ENCODE measurements around the gene SLC44A3. TPM values are rescaled to one million over a fixed set of nuclear protein-coding genes. Genes with fewer than 3 reads are reported as not detected.

Gene SLC44A3
- total RNA-seq, 2 experiments from 2014 or later = 0.27 to 0.36 TPM

- H3K4me3 Mint-ChIP-seq = no peak overlapping the region
- ChIA-PET CTCF (no interaction called here), POLR2A (no interaction called here)
- intact Hi-C loops (cut with DNase I, micrococcal nuclease) = no loop called here
- Histone ChIP-seq H3K4me3 (ENCODE audit: low read length) (no peak overlapping the region), H3K9me3 (ENCODE audit: control insufficient read depth in 1 of 2, insufficient read depth in 1 of 2, low read length in 2 of 2) (no peaks in the 10 kb centered on the region), H3K36me3 (ENCODE audit: insufficient read depth, low read length) (no peaks in the 10 kb centered on the region), H3K27ac (ENCODE audit: low read depth in 1 of 2, low read length in 2 of 2) (no peak overlapping the region), H3K4me1 (ENCODE audit: insufficient read depth, low read length) (no peaks in the 10 kb centered on the region), H3K27me3 (ENCODE audit: control insufficient read depth in 1 of 2, insufficient read depth in 2 of 2, low read length in 2 of 2) (peaks cover 8 to 25% of the 10 kb centered on the region in 2 experiments)
- DNase-seq (no peak), ATAC-seq (ENCODE audit: poor library complexity) (no peak)
- H3K36me3 Mint-ChIP-seq (ENCODE audit: low read depth) = no peaks in the 10 kb centered on the region
- no peak for TF ChIP-seq CTCF (IDR thresholded peaks at IDR 0.05)
- peaks cover 70% of the 10 kb centered on the region for H3K27me3 Mint-ChIP-seq
- H3K27ac Mint-ChIP-seq = no peak overlapping the region
- peaks cover 2% of the 10 kb centered on the region for H3K4me1 Mint-ChIP-seq (ENCODE audit: low read depth)
- H3K9me3 Mint-ChIP-seq = no peaks in the 10 kb centered on the region
Observed at GRCh38 chr1:94825936-94826335, 5.8 kb downstream of the SLC44A3 start.

GRCh38 chr1:94827434-94827833, 7.3 kb downstream of the SLC44A3 start:
- H3K27me3 ChIP-seq (ENCODE audit: control insufficient read depth in 1 of 2, insufficient read depth in 2 of 2, low read length in 2 of 2) = peaks cover 0 to 20% of the 10 kb centered on the region in 2 experiments
- ChIA-PET POLR2A (no interaction called here), CTCF (interaction anchor here (1.6 kb wide), 1 partner anchor 22 kb away, joined by 3 read pairs; no protein-coding TSS in a partner anchor)
- intact Hi-C loops (cut with DNase I, micrococcal nuclease) = no loop called here
- Mint-ChIP-seq H3K9me3 (no peaks in the 10 kb centered on the region), H3K27me3 (peaks cover 64% of the 10 kb centered on the region), H3K27ac (no peak overlapping the region), H3K4me1 (ENCODE audit: low read depth) (no peaks in the 10 kb centered on the region), H3K36me3 (ENCODE audit: low read depth) (no peaks in the 10 kb centered on the region), H3K4me3 (no peak overlapping the region)
- no peak for ATAC-seq (ENCODE audit: poor library complexity)
- no peaks in the 10 kb centered on the region for H3K4me1 ChIP-seq (ENCODE audit: insufficient read depth, low read length)
- no peak overlapping the region for H3K27ac ChIP-seq (ENCODE audit: low read depth in 1 of 2, low read length in 2 of 2)
- no peak for TF ChIP-seq CTCF (IDR thresholded peaks at IDR 0.05)
- DNase-seq = no peak
- no peak overlapping the region for H3K4me3 ChIP-seq (ENCODE audit: low read length)
- no peaks in the 10 kb centered on the region for H3K9me3 ChIP-seq (ENCODE audit: control insufficient read depth in 1 of 2, insufficient read depth in 1 of 2, low read length in 2 of 2)
- H3K36me3 ChIP-seq (ENCODE audit: insufficient read depth, low read length) = no peaks in the 10 kb centered on the region

- DNase-seq (no peak), ATAC-seq (ENCODE audit: poor library complexity) (no peak)
- Histone ChIP-seq H3K27me3 (ENCODE audit: control insufficient read depth in 1 of 2, insufficient read depth in 2 of 2, low read length in 2 of 2) (peaks cover 0 to 15% of the 10 kb centered on the region in 2 experiments), H3K27ac (ENCODE audit: low read depth in 1 of 2, low read length in 2 of 2) (no peak overlapping the region), H3K4me3 (ENCODE audit: low read length) (no peak overlapping the region), H3K4me1 (ENCODE audit: insufficient read depth, low read length) (no peaks in the 10 kb centered on the region), H3K9me3 (ENCODE audit: control insufficient read depth in 1 of 2, insufficient read depth in 1 of 2, low read length in 2 of 2) (no peaks in the 10 kb centered on the region), H3K36me3 (ENCODE audit: insufficient read depth, low read length) (no peaks in the 10 kb centered on the region)
- Mint-ChIP-seq H3K4me1 (ENCODE audit: low read depth) (no peaks in the 10 kb centered on the region), H3K4me3 (no peak overlapping the region), H3K36me3 (ENCODE audit: low read depth) (no peaks in the 10 kb centered on the region), H3K27me3 (peaks cover 60% of the 10 kb centered on the region), H3K27ac (no peak overlapping the region), H3K9me3 (no peaks in the 10 kb centered on the region)
- ChIA-PET POLR2A (no interaction called here), CTCF (interaction anchor here (0.6 to 1.6 kb wide), 2 partner anchors 23 to 1383 kb away, joined by 3 to 4 read pairs; no protein-coding TSS in a partner anchor)
- intact Hi-C loops (cut with DNase I, micrococcal nuclease) = no loop called here
- no peak for TF ChIP-seq CTCF (IDR thresholded peaks at IDR 0.05)
Observed at GRCh38 chr1:94828251-94828650, 8.1 kb downstream of the SLC44A3 start.
